ENCODE data around the gene APBB2.
"Not testable (repeated sequence)": the region's sequence is repeated elsewhere in the genome, so short reads cannot be mapped to it uniquely, and the experiment has no call there.

Gene APBB2

DNA sequence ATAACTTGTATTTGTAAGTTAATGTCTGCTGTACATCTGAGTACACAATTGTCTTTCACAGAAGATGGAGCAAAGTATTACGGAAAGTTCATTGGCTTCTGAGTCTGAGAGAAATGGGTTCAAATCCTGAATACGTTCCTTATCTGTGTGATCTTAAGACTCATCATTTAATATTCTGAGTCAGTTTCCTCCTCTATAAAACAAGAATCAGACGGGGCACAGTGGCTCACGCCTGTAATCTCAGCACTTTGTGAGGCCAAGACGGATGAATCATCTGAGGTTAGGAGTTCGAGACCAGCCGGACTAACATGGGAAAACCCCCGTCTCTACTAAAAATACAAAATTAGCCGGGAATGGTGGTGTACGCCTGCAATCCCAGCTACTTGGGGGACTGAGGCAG, 57.8 kb downstream of the APBB2 start:
- DNase-seq (ENCODE audit: low read depth in 2 of 2) = no peak

DNA sequence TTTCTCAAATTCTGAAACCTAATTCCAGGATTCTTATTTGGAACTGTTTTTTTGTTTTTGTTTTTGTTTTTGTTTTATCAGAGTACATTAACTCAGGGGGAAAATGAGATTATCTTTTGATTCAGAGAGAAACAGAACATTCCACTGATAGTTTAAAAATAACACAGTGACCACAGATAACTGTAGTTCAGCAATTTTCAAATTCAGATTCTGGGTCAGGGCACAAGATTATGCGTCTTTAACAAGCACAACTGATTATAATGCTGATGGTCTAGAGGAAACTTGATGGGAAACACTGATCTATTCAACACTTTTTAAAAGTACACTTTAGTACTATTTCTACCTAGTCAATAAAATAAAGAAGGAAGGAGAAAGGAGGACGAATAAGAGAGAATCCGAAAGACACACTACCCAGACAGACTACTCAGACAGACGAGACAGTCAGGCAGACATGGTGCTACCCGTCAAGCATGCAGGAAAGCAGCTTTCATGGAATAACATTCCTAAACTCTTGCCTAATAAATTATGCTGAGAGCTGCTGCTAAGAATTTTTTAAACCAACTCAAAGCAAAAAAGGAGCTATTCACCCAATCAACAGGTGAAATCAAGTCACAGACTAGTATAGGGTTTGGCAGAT, 59.0 kb downstream of the APBB2 start:
- DNase-seq (ENCODE audit: low read depth in 2 of 2) = no peak

DNA sequence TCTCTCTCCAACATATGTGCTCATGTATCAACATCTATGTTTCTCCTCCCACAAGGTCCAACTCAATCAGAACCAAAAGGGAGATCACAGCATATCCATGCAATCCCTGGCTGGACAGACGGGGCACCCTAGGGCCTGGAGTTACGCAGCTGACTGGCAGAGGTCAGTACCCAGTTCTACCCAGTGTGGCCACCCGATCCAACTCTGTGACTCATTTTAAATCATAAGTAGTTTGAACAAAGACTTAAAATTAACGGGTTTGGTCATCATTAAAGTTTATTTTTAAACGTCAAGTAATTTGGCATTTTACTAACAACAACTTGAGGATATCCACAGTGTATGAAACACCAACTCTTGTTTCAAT, 59.5 kb downstream of the APBB2 start:
- no peak for DNase-seq (ENCODE audit: low read depth in 2 of 2)

DNA sequence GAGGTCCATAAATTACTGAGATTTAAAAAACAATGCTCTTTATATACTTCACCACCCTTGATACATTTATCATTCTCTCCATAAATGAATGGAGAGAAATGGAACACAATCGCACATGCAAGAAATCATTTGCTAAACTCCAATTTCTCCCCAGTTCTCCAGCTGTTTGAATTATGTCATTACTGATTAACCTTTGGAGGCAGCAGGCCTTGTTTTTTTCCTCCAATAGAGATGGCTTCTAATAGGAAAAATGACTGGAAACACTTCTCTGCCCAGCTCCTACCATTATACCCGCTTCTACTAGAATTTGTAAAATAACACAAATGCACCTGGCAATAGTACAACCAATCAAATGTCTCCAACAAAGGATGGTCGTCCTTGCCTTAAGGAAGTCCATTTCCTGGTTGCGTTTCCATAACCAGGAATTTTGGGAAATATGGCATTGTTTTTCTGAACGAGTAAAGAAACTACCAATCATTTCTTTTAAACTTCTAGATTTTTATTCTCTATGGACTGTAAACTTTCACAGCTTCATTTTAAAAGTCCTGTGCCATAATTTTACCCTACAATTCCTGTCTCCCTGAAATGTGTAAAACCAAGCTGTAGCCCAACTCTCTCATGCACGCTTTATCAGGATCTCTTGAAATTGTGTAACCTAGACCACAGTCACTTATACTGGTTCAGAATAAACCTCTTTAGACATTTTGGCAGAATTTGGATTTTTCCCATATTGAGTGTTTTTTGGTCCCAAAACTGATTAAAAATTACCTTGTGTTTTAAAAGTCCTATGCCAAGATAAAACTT, 60.1 kb downstream of the APBB2 start:
- no peak for DNase-seq (ENCODE audit: low read depth in 2 of 2)

DNA sequence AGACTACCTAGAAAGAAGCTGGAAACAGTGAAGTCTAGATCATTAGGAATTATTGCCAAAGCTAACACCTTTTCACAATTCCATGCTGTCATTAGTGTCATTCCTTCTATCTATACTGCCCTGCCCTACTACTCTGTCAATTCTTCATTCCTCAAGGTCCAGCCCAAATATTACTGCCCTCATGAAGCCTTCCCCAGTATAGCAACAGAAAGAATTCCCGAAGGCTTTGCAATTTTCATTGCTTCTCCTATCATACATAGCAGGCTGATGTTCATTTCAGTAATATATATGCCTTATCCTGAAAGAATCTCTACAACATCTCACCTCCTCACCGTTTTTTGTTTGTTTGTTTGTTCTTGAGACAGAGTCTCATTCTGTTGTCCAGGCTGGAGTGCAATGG, 63.9 kb downstream of the APBB2 start:
- no peak for DNase-seq (ENCODE audit: low read depth in 2 of 2)

DNA sequence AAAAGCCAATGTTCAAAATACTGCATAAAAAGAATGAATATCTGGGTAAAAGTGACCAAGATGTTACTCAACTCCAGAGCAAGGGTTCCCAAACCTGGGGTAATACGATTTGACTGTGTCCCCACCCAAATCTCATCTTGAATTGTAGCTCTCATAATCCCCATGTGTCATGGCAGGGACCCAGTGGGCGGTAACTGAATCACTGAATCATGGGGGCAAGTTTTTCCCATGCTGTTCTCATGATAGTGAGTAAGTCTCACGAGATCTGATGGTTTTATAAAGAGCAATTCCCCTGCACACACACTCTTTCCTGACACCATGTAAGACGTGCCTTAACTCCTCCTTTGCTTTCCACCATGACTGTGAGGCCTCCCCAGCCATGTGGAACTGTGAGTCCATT, 64.8 kb downstream of the APBB2 start:
- DNase-seq (ENCODE audit: low read depth in 2 of 2) = not testable (repeated sequence)

DNA sequence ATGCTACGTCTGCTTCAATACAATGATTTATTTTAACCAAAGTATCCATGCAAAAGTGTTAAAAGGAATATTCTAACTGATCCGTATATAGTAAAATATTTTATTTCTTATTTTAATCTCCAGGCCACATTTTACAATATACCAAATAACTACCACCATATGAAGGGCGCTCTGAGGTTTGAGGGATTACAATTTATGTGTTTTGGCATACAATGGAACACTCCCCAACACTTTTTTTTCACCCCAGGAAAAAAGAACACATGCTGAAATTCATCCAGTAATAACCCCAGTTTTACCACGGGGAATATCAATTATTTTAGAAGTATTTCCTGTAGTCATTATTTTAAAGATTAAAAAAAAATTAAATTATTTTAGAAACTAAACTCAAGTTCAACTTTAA, 65.4 kb downstream of the APBB2 start:
- DNase-seq (ENCODE audit: low read depth in 2 of 2) = no peak

DNA sequence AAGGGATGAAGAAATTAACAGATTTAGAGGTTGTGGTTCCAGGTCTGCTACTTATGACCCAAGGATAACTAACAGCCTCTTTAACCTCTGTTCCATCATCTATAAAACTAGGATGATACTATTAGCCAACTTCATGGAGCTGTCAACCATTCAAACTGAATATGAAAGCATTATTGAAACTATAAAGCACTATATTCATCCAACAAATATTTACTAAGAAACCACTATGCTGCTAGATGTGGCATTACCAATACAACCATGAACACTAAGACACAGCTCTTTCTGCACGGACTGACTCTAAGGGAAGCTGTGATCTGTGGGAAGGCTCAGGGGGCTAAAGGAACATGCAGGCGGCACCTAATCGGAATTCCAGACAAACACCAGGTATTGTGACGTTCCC, 66.0 kb downstream of the APBB2 start:
- no peak for DNase-seq (ENCODE audit: low read depth in 2 of 2)

DNA sequence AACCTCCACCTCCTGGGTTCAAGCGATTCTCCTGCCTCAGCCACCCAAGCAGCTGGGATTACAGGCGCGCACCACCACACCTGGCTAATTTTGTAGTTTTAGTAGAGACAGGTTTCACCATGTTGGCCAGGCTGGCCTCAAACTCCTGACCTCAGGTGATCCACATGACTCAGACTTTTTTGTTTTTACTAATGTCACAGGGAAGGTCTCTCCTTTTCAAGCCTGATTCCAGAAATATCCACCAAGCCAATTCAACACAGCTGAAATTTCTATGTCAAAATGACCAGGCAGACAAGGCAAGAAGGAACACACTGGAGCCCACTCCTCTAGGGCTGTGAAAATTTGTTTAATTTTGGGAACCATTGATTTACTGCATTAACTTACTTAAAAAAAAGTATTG, 66.8 kb downstream of the APBB2 start:
- not testable (repeated sequence) for DNase-seq (ENCODE audit: low read depth in 2 of 2)

DNA sequence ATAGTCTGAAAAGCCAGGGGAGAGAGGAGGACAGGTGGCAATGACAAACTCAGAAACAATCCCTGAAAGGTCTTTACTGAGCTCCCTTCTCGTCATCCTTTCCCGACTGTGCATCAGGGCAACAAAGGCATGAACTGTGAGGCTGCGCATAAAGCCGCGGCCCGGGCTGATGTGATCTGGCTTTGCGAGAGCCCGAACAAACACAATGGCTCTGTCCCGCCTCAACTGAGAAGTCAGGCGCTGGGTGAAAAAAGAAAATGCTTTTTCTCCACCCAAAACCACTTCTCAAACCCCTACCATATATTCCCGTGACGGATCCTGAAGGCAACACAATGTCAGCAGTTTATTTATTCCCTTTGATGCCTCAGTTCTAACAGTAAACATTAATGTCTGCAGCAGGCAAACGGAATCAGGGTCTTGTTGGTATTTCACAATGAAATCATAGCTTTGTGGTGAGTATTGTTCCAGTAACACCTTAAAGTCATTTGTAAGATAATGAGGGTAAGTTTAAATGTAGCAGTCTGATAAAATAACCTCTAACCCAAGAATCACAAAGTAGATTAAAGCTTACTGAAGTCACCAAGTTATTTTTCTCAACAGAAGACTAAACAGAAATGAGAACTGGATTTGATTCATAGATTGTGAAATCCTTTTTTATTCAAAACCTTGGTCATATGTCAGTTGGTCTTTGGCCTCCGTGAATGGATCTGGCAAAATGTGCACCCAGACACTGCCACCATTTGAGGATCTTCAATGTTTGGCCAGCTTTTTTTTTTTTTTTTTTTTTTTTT, 67.4 kb downstream of the APBB2 start:
- no peak for DNase-seq (ENCODE audit: low read depth in 2 of 2)

DNA sequence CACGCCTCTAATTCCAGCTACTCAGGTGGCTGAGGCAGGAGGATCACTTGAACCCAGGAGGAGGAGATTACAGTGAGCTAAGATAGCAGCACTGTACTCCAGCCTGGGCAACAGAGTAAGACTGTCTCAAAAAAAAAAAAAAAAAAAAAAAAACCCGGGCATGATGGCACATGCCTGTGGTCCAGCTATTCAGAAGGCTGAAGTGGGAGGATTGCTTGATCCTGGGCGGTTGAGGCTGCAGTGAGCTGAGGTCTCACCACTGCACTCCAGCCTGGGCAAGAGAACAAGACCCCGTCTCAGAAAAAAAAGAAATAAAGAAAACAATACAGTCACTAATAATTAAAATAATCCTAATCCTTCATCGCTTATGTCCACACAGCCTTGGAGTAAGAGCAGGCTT, 68.1 kb downstream of the APBB2 start:
- no peak for DNase-seq (ENCODE audit: low read depth in 2 of 2)

DNA sequence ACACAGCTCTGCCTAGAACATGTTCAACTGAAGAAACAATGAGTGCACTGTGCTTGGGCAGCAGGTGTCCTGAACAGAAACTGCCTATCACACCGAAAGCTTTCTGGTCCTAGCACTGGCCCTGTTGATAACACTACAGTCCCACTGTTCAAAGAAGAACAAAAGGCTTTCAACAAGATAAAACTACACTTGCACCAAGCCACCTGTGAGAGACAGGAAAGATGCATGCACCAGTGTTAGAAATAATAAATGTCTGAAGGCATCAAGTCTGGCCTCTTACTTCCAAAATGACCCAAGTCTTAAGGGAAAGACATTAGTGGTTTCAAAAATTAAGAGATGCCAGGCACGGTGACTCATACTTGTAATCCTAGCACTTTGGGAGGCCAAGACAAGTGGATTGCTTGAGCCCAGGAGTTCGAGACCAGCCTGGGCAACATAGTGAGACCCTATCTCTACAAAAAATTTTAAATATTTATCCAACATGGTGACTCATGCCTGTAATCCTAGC, 68.7 kb downstream of the APBB2 start:
- no peak for DNase-seq (ENCODE audit: low read depth in 2 of 2)

DNA sequence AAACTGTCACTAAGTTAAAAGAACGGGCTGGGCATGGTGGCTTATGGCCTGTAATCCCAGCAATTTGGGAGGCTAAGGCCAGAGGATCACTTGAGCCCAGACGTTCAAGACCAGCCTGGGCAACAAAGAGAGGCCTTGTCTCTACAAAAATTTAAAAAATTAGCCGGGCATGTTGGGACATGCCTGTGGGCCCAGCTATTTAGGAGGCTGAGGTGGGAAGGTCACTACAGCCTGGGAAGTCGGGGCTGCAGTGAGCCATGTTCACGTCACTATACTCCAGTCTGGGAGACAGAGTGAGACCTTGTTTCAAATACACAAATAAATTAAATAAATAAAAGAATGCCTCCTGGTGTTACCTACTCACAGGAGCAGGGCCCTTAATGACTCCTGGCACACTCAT, 69.5 kb downstream of the APBB2 start:
- DNase-seq (ENCODE audit: low read depth in 2 of 2) = no peak

DNA sequence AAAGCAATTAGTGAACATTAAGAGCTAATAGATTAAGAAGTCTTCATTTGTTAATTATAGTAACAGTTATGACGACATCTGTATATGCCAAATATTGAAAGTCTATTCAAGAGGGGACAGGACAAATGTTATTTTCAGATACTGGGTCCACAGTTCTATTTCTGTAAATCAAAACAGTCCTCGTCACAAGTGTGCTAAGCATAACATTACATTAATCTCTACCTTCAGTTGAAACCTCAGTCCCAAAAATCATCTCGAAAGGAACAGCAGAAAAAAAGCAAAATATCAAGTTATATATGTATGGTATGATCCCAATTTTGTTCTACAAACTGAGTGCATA, 70.3 kb downstream of the APBB2 start:
- no peak for DNase-seq (ENCODE audit: low read depth in 2 of 2)

DNA sequence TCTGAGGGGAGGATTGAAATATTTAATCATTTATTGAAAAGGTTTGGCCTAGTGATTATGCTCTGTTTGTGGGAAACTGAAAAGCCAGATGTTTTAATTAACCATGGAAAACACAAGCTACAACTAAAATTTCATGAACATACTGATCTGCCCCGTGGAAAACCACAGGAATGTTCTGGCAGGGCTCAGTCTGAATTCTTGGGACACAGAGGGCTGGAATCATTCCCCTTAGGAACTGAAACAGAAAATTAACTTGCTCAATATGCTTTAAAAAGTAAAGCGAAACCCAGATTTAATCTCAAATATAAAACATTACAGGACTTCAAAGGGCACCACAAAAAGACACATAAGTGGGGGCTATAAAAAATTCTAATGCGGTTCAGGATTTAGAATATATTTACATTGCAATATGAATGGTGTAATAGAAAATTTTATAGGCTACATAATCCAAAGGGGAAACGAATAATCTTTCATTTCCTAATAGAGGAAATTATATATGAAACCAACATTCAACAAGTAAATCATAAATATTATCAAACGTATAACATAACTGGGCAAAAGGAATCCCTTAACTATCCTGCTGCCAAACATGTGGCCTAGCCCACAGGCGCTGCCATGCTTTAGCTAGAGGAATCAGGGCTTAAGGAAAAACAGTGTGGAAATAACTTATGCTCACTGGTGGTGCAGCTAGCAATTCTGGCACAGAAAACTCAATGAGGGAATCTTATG, 70.9 kb downstream of the APBB2 start:
- DNase-seq (ENCODE audit: low read depth in 2 of 2) = no peak

DNA sequence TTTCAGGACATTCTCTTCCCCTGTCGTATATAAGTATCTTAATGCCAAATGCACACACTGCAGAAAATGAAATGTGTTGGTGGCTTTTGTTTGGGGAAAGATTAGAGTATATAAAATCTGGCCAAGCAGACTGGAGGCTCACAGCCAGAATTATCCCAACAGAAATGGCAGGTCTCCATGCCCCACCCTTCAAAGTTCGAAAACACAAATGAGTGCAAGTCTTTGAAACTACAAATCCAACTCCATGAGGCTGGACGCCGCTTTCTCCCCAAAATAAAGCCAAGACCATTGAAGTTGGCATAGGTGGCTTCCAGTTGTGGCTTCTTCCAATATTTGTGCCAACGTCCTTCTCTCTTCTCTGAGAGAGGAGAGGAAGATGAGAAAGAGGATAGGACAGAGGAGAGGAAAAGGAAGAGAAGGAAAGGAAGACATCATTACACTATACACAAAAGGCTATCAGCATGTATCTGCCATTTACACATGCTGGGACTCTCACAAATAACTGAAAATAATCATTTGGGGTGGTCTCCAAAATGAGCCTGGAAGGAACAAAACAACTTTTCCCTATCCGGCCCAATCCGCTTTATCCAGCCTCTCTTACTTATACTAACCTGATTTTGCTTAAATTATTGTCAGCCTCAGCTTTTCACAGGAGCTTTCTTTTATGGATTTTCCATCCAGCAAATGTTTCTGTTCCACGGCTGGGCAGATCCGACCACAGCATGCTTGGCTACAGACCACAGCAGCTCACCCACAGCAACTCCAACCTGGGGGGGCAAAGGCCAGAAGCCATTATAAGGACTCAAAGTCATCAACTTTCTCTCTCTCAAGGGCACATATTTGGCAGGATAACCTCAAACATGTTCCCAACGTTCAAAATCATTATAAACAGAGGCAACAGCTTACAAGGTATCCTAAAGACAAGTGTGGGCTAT, 71.7 kb downstream of the APBB2 start:
- DNase-seq (ENCODE audit: low read depth in 2 of 2) = no peak

DNA sequence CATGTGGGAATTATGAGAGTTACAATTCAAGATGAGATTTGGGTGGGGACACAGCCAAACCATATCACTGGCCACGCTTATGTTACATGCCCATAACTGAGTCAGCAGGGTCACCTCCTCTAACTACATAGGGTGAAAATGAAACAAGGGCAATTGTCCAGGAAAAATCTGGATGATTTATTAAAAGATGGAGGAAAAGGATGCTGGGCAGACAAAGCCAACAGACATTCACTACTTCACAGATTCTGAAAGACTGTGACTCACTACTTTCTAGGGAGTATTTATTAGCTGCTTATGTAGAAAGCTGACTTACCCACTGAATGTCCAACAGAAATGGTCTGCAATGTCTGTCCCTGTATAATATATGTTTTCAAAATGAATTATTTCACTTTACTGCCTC, 72.4 kb downstream of the APBB2 start:
- DNase-seq (ENCODE audit: low read depth in 2 of 2) = no peak

DNA sequence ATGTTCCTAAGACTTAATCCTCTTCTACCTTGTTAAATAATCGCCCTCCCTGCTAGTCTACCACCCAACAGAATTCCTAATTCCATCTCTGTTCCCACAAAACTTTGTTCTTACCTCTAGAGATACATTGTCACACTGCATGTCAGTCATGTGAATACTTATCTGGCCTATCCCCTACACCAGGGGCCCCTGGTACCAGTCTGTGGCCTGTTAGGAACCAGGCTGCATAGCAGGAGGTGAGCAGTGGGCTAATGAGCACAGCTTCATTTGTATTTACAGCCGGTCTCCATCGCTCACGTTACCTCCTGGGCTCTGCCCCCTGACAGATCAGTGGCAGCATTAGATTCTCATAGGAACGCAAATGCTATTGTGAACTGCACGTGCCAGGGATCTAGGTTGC, 73.9 kb downstream of the APBB2 start:
- no peak for DNase-seq (ENCODE audit: low read depth in 2 of 2)

DNA sequence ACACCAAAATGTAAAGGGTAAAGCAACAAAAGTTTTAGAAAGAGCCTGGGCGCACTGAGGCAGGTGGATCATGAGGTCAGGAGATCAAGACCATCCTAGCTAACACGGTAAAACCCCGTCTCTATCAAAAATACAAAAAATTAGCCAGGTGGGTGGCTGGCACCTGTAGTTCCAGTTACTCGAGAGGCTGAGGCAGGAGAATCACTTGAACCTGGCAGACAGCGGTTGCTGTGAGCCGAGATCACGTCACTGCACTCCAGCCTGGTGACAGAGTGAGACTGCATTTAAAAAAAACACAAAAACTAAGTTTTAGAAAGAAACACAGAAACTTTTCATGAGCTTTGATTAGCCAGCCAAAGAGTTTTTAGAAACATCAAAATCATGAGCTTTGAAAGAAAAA, 76.5 kb downstream of the APBB2 start:
- no peak for DNase-seq (ENCODE audit: low read depth in 2 of 2)

DNA sequence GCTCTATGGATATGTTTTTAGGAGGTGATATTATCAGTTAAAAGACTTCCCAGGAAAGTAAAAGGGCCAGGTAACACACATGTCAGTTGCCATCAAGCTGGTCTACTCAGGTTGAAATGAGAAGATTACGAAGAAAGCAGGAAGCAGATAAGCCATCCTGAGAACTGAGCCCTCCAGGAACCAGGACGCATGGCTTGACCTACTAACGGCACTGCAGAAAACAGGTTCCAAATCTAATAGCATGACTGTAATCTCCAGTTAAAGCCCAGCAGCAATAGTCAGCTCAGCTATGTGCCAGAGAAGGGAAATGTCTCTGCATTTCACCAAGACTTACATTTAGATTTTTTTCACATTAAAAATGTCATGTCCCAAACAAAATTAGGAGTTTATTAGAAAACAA, 77.9 kb downstream of the APBB2 start:
- no peak for DNase-seq (ENCODE audit: low read depth in 2 of 2)

DNA sequence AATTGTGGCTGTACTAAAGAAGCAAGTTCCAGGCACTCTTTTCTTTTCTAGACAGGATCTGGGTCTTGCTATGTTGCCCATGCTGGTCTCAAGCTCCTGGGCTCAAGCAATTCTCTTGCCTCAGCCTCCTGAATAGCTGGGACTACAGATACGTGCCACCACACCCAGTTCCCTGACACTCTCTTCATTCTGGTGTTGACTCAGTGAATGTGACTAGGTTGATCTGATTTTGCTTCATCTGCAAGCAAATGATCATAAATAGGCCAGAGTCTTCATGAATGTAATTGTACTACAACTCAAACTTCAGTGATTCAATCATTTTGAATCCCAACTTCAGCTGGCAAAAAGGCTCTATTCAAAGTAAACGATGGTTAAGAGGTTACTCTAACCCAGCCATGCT, 78.5 kb downstream of the APBB2 start:
- DNase-seq (ENCODE audit: low read depth in 2 of 2) = no peak
